H1 (cell line): ENCODE results near the gene TRIM4. TPM values are rescaled to one million over a fixed set of nuclear protein-coding genes. Genes with fewer than 3 reads are reported as not detected.

Source experiments
- CTCF ChIA-PET: fragments of 300-600 bp; sonication (Branson Sonifier 250); formaldehyde crosslinking; loops from one replicate; lab custom pipeline; 2021; ENCODE audit not compliant: partially characterized antibody; lab: Charles Lee
- POLR2A ChIA-PET: fragments of 300-600 bp; sonication (Branson Sonifier 250); formaldehyde crosslinking; loops from one replicate; lab custom pipeline; 2021; ENCODE audit warnings: inconsistent platforms; ENCODE audit not compliant: partially characterized antibody; lab: Charles Lee
- DNase-seq, 2 experiments: peaks; one replicate each; pipeline versions ENCODE4 v3.0.0 to v3.0.0-alpha.2; 2010 to 2022; ENCODE audit warnings: low spot score in 2 of 2, low read depth in 1 of 2, mixed read lengths in 1 of 2
- FAIRE-seq: peaks from 2 replicates; lab custom pipeline; 2011; peaks lifted over from hg19 to GRCh38; lab: Jason Lieb, UNC
- H2AFZ ChIP-seq: 2 replicates; pipeline ENCODE4 v1.8.1; 2012; ENCODE audit warnings: low read length, inconsistent platforms
- H2AK5ac ChIP-seq: 2 replicates; pipeline ENCODE4 v1.6.1; 2013; ENCODE audit warnings: low read depth, low read length
- H2BK120ac ChIP-seq: replicated peaks from 2 replicates; pipeline ENCODE3; 2013; ENCODE audit warnings: low read depth, low read length, inconsistent platforms
- H2BK12ac ChIP-seq: 2 replicates; pipeline ENCODE4 v1.6.1; 2013; ENCODE audit warnings: low read depth, low read length
- H2BK15ac ChIP-seq: 2 replicates; pipeline ENCODE4 v1.6.1; 2013; ENCODE audit warnings: low read length
- H2BK20ac ChIP-seq: 2 replicates; pipeline ENCODE4 v1.6.1; 2013; ENCODE audit warnings: low read length
- H2BK5ac ChIP-seq: 2 replicates; pipeline ENCODE4 v1.6.1; 2013; ENCODE audit warnings: low read depth, low read length
- H3K14ac ChIP-seq: 2 replicates; pipeline ENCODE4 v1.6.1; 2013; ENCODE audit warnings: inconsistent platforms; ENCODE audit not compliant: insufficient read length
- H3K18ac ChIP-seq: 2 replicates; pipeline ENCODE4 v1.6.1; 2013; ENCODE audit warnings: low read length; ENCODE audit errors: extremely low read depth
- H3K23ac ChIP-seq: 2 replicates; pipeline ENCODE4 v1.6.1; 2013; ENCODE audit warnings: inconsistent platforms; ENCODE audit not compliant: insufficient read length
- H3K23me2 ChIP-seq: 2 replicates; pipeline ENCODE4 v1.6.1; 2013; ENCODE audit warnings: low read depth, low read length
- H3K27ac ChIP-seq: 2 replicates; pipeline ENCODE4 v1.6.1; 2011; ENCODE audit warnings: low read depth, low read length, inconsistent platforms
- H3K27me3 ChIP-seq, 4 experiments: replicated peaks in 1 of 4; 1 replicate in 1 of 4; 2 replicates in 3 of 4; pipeline versions ENCODE4 v1.6.1 to v1.8.1; 2011 to 2013; ENCODE audit warnings: low read length in 3 of 4, mild to moderate bottlenecking in 3 of 4, inconsistent platforms in 2 of 4, mixed read lengths in 2 of 4, moderate library complexity in 1 of 4; ENCODE audit not compliant: control insufficient read depth in 3 of 4, insufficient read depth in 3 of 4; ENCODE audit errors: extremely low read depth in 1 of 4
- H3K36me3 ChIP-seq, 4 experiments: 2 replicates each; pipeline versions ENCODE4 v1.6.1 to v1.8.1; 2011 to 2013; ENCODE audit warnings: mild to moderate bottlenecking in 4 of 4, low read length in 3 of 4, moderate library complexity in 2 of 4, control low read depth in 1 of 4, inconsistent platforms in 1 of 4; ENCODE audit not compliant: insufficient read depth in 4 of 4, control insufficient read depth in 2 of 4
- H3K4ac ChIP-seq: replicated peaks from 2 replicates; pipeline ENCODE3; 2013; ENCODE audit warnings: low read length, low read depth, mixed read lengths, inconsistent platforms; ENCODE audit not compliant: insufficient read length
- H3K4me1 ChIP-seq, 4 experiments: replicated peaks in 1 of 4; 1 replicate in 1 of 4; 2 replicates in 3 of 4; pipeline versions ENCODE4 v1.6.1 to v1.8.1; 2011 to 2013; ENCODE audit warnings: low read length in 3 of 4, inconsistent platforms in 2 of 4, mixed read lengths in 1 of 4; ENCODE audit not compliant: insufficient read depth in 4 of 4, control insufficient read depth in 3 of 4
- H3K4me2 ChIP-seq, 2 experiments: 2 replicates each; pipeline versions ENCODE4 v1.6.1 to v1.8.1; 2011 to 2013; ENCODE audit warnings: low read depth in 2 of 2, low read length in 2 of 2, control low read depth in 1 of 2, inconsistent platforms in 1 of 2, mild to moderate bottlenecking in 1 of 2; ENCODE audit not compliant: insufficient read depth in 1 of 2
- H3K4me3 ChIP-seq, 4 experiments: fragments of 200-600, 300-600 bp in 1 of 4; sonication (generic), shearing (Covaris generic), sonication (Bioruptor Twin) in 1 of 4; 2 replicates each; pipeline versions ENCODE4 v1.5.1 to v1.8.1; 2011 to 2016; ENCODE audit warnings: low read length in 4 of 4, low read depth in 3 of 4, control low read depth in 2 of 4, inconsistent platforms in 2 of 4, mild to moderate bottlenecking in 2 of 4, mixed read lengths in 1 of 4, moderate library complexity in 1 of 4; ENCODE audit not compliant: insufficient read depth in 2 of 4; ENCODE audit errors: extremely low read depth in 1 of 4
- H3K56ac ChIP-seq: replicated peaks from 2 replicates; pipeline ENCODE3; 2013; ENCODE audit warnings: low read depth, mild to moderate bottlenecking, mixed read lengths, low read length, inconsistent platforms; ENCODE audit not compliant: insufficient read length
- H3K79me1 ChIP-seq: 2 replicates; pipeline ENCODE4 v1.6.1; 2013; ENCODE audit warnings: low read depth, low read length, control low read depth
- H3K79me2 ChIP-seq, 2 experiments: 2 replicates each; pipeline versions ENCODE4 v1.6.1 to v1.8.1; 2012 to 2013; ENCODE audit warnings: low read length in 2 of 2, mild to moderate bottlenecking in 2 of 2, inconsistent platforms in 1 of 2; ENCODE audit not compliant: insufficient read depth in 2 of 2, control insufficient read depth in 1 of 2
- H3K9ac ChIP-seq, 4 experiments: replicated peaks in 1 of 4; 1 replicate in 1 of 4; 2 replicates in 3 of 4; pipeline versions ENCODE4 v1.6.1 to v1.8.1; 2011 to 2013; ENCODE audit warnings: low read depth in 3 of 4, low read length in 3 of 4, control low read depth in 2 of 4, mild to moderate bottlenecking in 2 of 4, moderate library complexity in 2 of 4, inconsistent platforms in 1 of 4; ENCODE audit errors: extremely low read depth in 1 of 4
- H3K9me3 ChIP-seq, 2 experiments: 2 replicates each; pipeline versions ENCODE4 v1.6.1 to v1.8.1; 2012 to 2013; ENCODE audit warnings: mild to moderate bottlenecking in 2 of 2, moderate library complexity in 2 of 2, control low read depth in 1 of 2, inconsistent platforms in 1 of 2, low read depth in 1 of 2, low read length in 1 of 2, mixed read lengths in 1 of 2; ENCODE audit not compliant: insufficient read depth in 2 of 2
- H4K20me1 ChIP-seq, 2 experiments: replicated peaks in 1 of 2; 2 replicates each; pipeline versions ENCODE3 to v1.8.1; 2011 to 2013; ENCODE audit warnings: inconsistent platforms in 2 of 2, low read length in 2 of 2, mild to moderate bottlenecking in 1 of 2; ENCODE audit not compliant: insufficient read depth in 2 of 2, control insufficient read depth in 1 of 2
- H4K5ac ChIP-seq: 2 replicates; pipeline ENCODE4 v1.6.1; 2013; ENCODE audit warnings: low read length, low read depth, mixed read lengths, inconsistent platforms; ENCODE audit not compliant: insufficient read length
- H4K8ac ChIP-seq: 2 replicates; pipeline ENCODE4 v1.8.0; 2013; ENCODE audit warnings: mild to moderate bottlenecking, moderate library complexity, low read length, inconsistent platforms; ENCODE audit not compliant: insufficient read depth; ENCODE audit errors: extremely low read depth
- H4K91ac ChIP-seq: replicated peaks from 2 replicates; pipeline ENCODE3; 2013; ENCODE audit warnings: low read length, mixed read lengths, inconsistent platforms; ENCODE audit not compliant: insufficient read length
- ASH2L ChIP-seq: fragments of 200-600, 300-600 bp; sonication (generic); IDR thresholded peaks from one replicate; pipeline ENCODE4 v1.7.1; 2017; ENCODE audit warnings: low read length
- CHD1 ChIP-seq: IDR thresholded peaks from 2 replicates; pipeline ENCODE4 v1.6.1; 2012; ENCODE audit warnings: low read depth, low read length, improper control_type of control experiment
- CREB1 ChIP-seq: IDR thresholded peaks from 2 replicates; pipeline ENCODE4 v1.6.1; 2012; ENCODE audit warnings: inconsistent platforms
- CTBP2 ChIP-seq: IDR thresholded peaks from 2 replicates; pipeline ENCODE4 v1.7.0; 2011; ENCODE audit warnings: borderline replicate concordance, mild to moderate bottlenecking, moderate library complexity, mixed read lengths, low read length; ENCODE audit not compliant: insufficient read depth, insufficient read length
- E2F6 ChIP-seq: IDR thresholded peaks from 2 replicates; pipeline ENCODE4 v1.6.1; 2012; ENCODE audit warnings: inconsistent platforms
- EGR1 ChIP-seq: IDR thresholded peaks from 2 replicates; pipeline ENCODE4 v1.6.1; 2011; ENCODE audit warnings: low read depth, low read length, borderline replicate concordance
- EZH2 ChIP-seq: fragments of 200-600 bp; sonication (generic); IDR thresholded peaks from 2 replicates; pipeline ENCODE4 v1.7.1; 2012; ENCODE audit warnings: low read depth, mild to moderate bottlenecking, moderate library complexity, low read length, inconsistent platforms; ENCODE audit not compliant: severe bottlenecking
- HDAC2 ChIP-seq, 2 experiments: fragments of 300-600 bp in 1 of 2; sonication (generic) in 1 of 2; IDR thresholded peaks; 2 replicates each; pipeline ENCODE4 v1.6.1; 2011 to 2012; ENCODE audit warnings: low read depth in 2 of 2, low read length in 2 of 2, mild to moderate bottlenecking in 2 of 2, moderate library complexity in 2 of 2, borderline replicate concordance in 1 of 2, inconsistent platforms in 1 of 2
- KDM1A ChIP-seq: fragments of 200-600, 300-600 bp; sonication (generic); IDR thresholded peaks from 2 replicates; pipeline ENCODE4 v1.7.1; 2016; ENCODE audit warnings: mild to moderate bottlenecking, low read length, borderline replicate concordance
- KDM5A ChIP-seq: fragments of 200-600 bp; IDR thresholded peaks from 2 replicates; pipeline ENCODE4 v1.7.1; 2012; ENCODE audit warnings: mild to moderate bottlenecking, low read length, inconsistent platforms, mixed read lengths
- POLR2A ChIP-seq, 2 experiments: IDR thresholded peaks; 1 replicate in 1 of 2; 2 replicates in 1 of 2; pipeline ENCODE4 v1.6.1; 2011; ENCODE audit warnings: low read depth in 2 of 2, low read length in 2 of 2, mild to moderate bottlenecking in 2 of 2; ENCODE audit errors: control extremely low read depth in 1 of 2
- RBBP5 ChIP-seq: IDR thresholded peaks from 2 replicates; pipeline ENCODE4 v1.7.1; 2012; ENCODE audit warnings: low read depth, mild to moderate bottlenecking, inconsistent platforms, low read length, moderate library complexity, borderline replicate concordance
- SUZ12 ChIP-seq: fragments of 200-600 bp; sonication (generic); IDR thresholded peaks from 2 replicates; pipeline ENCODE4 v1.6.1; 2012; ENCODE audit warnings: mild to moderate bottlenecking, inconsistent platforms, low read length, moderate library complexity, mixed read lengths
- TBP ChIP-seq: IDR thresholded peaks from 2 replicates; pipeline ENCODE4 v1.6.1; 2011; ENCODE audit warnings: low read depth, low read length, improper control_type of control experiment
- WGBS, 2 experiments: shearing (Covaris generic) in 1 of 2; methylation state at CpG; one replicate each; pipeline versions ENCODE4 v1.1.6 to v1.1.7; 2013 to 2015; ENCODE audit warnings: low lambda C conversion rate in 2 of 2, mixed read lengths in 2 of 2, inconsistent platforms in 1 of 2, low coverage in 1 of 2, missing lambda C conversion rate in 1 of 2; ENCODE audit not compliant: insufficient replicate concordance in 2 of 2, insufficient coverage in 1 of 2, insufficient read length in 1 of 2; ENCODE audit errors: extremely low coverage in 1 of 2, missing lambda C conversion rate in 1 of 2; 5-methylcytosine and 5-hydroxymethylcytosine counted together
- polyA plus RNA-seq, 7 experiments: library from polyadenylated mRNA; depleted of rRNA in 3 of 7; stranded (reverse) in 5 of 7; unstranded in 2 of 7; fragments of >200 nt in 5 of 7; fragments of 200-250 nt in 2 of 7; gene quantifications; 1 replicate in 5 of 7; 2 replicates in 1 of 7; 4 replicates in 1 of 7; pipeline versions ENCODE4 v1.2.1 to v1.2.3, GENCODE V29; 2011 to 2013; ENCODE audit warnings: missing spikeins in 2 of 7, mixed read lengths in 2 of 7
- total RNA-seq: library from RNA; stranded (reverse); fragmentation: NEBNext Ultra II Directional; extraction: Animal tissue kit (Norgen Biotek cat#: 25700); gene quantifications from 2 replicates; pipeline ENCODE4 v1.2.1, GENCODE V29; 2021

Gene TRIM4
- total and polyA plus RNA-seq, 2 of the 8 experiments (the other 6 are each of a cell fraction or from before 2014, with no cell fraction given), result 0.03 to 7.3 TPM

- no peak for DNase-seq
- no peaks in the 10 kb centered on the region for H3K27me3 ChIP-seq
- H3K23me2 ChIP-seq, result no peaks in the 10 kb centered on the region
- H3K27ac ChIP-seq, result no peak overlapping the region
- no peak overlapping the region for H3K18ac ChIP-seq
- H4K8ac ChIP-seq, result no peak overlapping the region
- no peak overlapping the region for H3K4ac ChIP-seq
- TF ChIP-seq POLR2A (IDR thresholded peaks at IDR 0.05; ENCODE audit: control extremely low read depth in 1 of 2, low read depth in 2 of 2, low read length in 2 of 2) (no peak), HDAC2 (IDR thresholded peaks at IDR 0.05; ENCODE audit: borderline replicate concordance in 1 of 2, low read depth in 2 of 2, low read length in 2 of 2) (no peak), KDM5A (no peak), CREB1 (no peak), RBBP5 (no peak), EZH2 (no peak), CHD1 (no peak), EGR1 (no peak), CTBP2 (no peak), SUZ12 (no peak), ASH2L (no peak), TBP (no peak), E2F6 (no peak), KDM1A (no peak)
- TF ChIP-seq, all 59 proteins: peak for 0
- Histone ChIP-seq H3K4me1 (no peaks in the 10 kb centered on the region), H3K56ac (no peak overlapping the region), H4K5ac (no peak overlapping the region), H2BK12ac (no peak overlapping the region), H2BK120ac (no peak overlapping the region), H4K20me1 (no peaks in the 10 kb centered on the region), H2BK20ac (no peak overlapping the region), H2AFZ (no peak overlapping the region), H2AK5ac (no peak overlapping the region), H2BK5ac (no peak overlapping the region), H3K36me3 (no peaks in the 10 kb centered on the region; a peak in 1 of 8 replicates), H3K14ac (no peak overlapping the region), H3K4me2 (no peak overlapping the region), H4K91ac (no peak overlapping the region), H2BK15ac (no peak overlapping the region), H3K79me1 (no peaks in the 10 kb centered on the region), H3K79me2 (no peaks in the 10 kb centered on the region), H3K23ac (no peak overlapping the region), H3K4me3 (no peak overlapping the region), H3K9me3 (no peaks in the 10 kb centered on the region), H3K9ac (no peak overlapping the region)
- FAIRE-seq, result no peak
- POLR2A ChIA-PET, result no interaction called here
- CTCF ChIA-PET, result interaction anchor here (1.2 kb wide), 1 partner anchor 91 kb away, joined by 4 read pairs; no protein-coding TSS in a partner anchor
- WGBS, 2 experiments, result 96% methylated on average over 3 of the region's 3 CpGs; no CpG with 5 or more reads in 1 of the 2 experiments
Measured at GRCh38 chr7:99898836-99899235, 20.5 kb downstream of the TRIM4 start.
